NCI-H526 (cell line): Measurements from ENCODE around the gene MLEC.
"Not testable (repeated sequence)": the region's sequence is repeated elsewhere in the genome, so short reads cannot be mapped to it uniquely, and the experiment has no call there.

ENCODE experiments used
- DNase-seq, 2 experiments: peaks; one replicate each; lab custom pipeline; 2025; lab: John Stamatoyannopoulos, UW

Gene MLEC

GRCh38 chr12:120720987-120721801 is 34.2 kb downstream of the MLEC start:
- DNase-seq = no peak

- peak; percentile 97 to 99 for DNase-seq
Observed at GRCh38 chr12:120721866-120722265, 34.9 kb downstream of the MLEC start.

DNA sequence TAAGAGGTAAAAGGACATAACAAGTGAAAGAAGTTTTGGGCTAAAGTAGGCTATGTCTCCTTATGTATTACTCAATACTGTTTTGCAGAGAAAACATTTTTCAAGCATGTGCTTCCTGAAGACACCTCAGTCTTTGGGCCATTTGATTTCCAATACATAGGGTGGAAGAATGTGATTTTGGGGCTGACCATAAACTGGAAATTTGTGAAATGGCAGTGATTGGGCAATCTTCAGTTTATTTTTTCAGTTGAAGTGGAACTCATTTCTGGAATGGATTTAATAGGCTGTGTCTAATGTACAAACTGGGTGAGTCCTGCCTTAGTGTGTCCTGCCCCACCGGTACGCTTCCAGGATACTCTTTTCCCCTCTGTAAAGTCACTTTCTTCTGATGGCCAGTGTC is 35.8 kb downstream of the MLEC start:
- no peak for DNase-seq

DNA sequence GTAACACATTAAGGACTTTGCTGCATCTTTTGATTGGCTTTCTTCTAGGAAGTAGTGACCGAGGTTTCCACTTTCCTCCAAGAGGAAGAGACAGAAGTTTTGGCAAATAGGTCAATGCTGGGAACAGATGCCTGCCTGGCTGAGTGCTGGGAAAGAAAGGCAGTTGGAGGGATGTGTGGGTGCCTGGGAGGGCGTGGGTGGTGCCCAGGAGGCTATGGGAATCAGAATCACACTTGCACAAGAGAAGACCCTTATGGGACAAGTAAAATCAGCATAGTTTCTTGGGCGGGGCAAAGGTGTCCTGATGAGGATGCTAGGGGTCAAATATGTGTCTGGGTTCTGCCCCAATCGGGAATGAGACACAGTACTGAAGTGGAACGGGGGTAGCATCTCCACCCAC is 37.8 kb downstream of the MLEC start:
- no peak for DNase-seq

- peak; percentile 25 to 61 for DNase-seq
Observed at GRCh38 chr12:120725151-120725658, 38.3 kb downstream of the MLEC start.

DNA sequence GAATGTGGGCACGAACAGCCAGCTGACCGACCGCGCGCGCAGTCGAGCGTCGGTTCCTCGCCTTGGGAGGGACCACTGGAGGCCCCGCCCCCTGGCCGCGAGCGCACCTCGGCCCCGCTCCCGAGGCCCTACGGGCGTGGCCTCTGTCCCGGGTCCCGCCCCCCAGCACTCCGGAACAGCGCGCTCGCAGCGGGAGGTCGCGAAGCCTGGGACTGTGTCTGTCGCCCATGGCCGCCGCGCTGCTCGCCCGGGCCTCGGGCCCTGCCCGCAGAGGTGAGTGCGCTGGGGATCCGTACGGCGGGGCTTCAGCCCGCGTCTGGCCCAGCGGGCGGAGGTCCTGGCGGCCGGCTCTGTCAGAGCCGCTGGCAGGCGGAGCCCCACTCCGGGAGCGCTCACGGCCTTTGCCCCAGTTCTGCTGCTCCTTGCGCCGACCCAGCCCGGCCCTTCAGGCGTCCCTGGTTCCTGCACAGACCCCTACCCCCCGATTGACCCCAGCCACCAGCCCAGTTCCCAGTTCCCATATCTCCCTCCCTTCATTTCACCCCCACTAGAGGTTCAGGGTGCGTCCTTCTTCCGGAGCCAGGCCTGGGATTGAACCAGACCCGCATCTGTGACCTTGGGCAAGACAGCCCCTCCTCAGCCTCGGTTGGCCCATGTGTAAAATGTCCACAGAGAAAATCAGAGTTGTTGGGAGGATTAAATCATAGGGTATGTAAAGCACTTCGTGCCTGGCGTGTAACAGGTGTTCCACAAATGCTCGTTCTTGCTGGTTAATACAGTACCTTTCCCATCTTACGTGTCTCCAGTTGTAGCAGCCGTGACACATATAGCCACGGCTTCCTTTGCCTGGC is 38.9 kb downstream of the MLEC start, which contains the start of gene ACADS:
Gene ACADS, plus strand, starts transcription at position 168 of the 851 bp plus-strand sequence. Its CDS starts 60 bp downstream, at position 228.
- peak; percentile 61 to 94 for DNase-seq

DNA sequence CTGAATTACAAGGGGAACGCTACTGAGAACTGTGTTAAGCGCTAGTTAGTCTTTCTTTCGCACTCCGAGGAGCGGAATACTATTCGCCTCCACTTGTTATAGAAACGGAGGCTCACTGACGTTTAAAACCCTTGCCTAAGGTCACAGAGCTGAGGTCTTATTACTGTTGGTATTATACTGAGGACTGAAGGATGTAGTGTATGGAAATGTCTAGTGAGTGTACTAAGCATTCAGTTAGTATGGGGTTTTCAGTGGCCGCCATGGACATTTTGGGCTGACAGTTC is 39.5 kb downstream of the MLEC start:
- no peak for DNase-seq

DNA sequence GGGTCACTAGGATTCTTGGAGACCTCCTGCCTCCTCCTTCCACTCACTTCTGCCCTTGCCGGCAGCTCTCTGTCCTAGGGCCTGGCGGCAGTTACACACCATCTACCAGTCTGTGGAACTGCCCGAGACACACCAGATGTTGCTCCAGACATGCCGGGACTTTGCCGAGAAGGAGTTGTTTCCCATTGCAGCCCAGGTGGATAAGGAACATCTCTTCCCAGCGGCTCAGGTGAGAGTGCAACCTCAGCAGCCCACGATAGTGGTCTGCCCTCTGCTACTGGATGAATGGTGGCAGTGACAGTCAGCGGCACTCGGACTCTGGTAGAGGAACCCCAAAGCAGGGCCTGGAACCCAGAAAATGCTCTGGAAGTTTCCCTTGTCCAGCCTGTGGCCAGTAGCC is 40.0 kb downstream of the MLEC start:
- DNase-seq = no peak

DNA sequence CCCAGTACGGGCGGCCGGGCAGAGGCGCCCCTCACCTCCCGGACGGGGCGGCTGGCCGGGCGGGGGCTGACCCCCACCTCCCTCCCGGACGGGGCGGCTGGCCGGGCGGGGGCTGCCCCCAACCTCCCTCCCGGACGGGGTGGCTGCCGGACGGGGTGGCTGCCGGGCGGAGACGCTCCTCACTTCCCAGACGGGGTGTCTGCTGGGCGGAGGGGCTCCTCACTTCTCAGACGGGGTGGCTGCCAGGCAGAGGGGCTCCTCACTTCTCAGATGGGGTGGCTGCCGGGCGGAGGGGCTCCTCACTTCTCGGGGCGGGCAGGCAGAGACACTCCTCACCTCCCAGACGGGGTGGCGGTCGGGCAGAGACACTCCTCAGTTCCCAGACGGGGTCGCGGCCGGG is 45.2 kb downstream of the MLEC start:
- DNase-seq = not testable (repeated sequence)

- DNase-seq = no peak
Observed at GRCh38 chr12:120733574-120733973, 46.6 kb downstream of the MLEC start.

GRCh38 chr12:120734210-120734609 is 47.3 kb downstream of the MLEC start:
- no peak for DNase-seq

DNA sequence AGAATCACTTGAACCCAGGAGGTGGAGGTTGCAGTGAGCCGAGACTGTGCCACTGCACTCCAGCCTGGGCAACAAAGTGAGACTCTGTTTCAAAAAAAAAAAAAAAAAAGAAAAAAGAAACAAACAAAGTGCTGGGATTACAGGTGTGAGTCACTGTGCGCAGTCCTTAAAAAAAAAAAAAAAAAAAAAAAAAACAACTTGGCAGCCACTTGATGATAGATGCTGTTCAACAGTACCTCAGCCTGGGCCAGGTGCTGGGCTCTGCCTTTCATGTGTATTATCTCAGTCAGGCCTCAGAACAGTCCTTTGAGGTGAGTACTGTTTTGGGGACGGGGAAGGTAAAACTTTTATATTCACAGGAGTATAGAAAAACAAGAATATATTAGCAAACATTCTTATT is 48.2 kb downstream of the MLEC start:
- no peak for DNase-seq

GRCh38 chr12:120736404-120737331 is 49.7 kb downstream of the MLEC start:
- DNase-seq = no peak

DNA sequence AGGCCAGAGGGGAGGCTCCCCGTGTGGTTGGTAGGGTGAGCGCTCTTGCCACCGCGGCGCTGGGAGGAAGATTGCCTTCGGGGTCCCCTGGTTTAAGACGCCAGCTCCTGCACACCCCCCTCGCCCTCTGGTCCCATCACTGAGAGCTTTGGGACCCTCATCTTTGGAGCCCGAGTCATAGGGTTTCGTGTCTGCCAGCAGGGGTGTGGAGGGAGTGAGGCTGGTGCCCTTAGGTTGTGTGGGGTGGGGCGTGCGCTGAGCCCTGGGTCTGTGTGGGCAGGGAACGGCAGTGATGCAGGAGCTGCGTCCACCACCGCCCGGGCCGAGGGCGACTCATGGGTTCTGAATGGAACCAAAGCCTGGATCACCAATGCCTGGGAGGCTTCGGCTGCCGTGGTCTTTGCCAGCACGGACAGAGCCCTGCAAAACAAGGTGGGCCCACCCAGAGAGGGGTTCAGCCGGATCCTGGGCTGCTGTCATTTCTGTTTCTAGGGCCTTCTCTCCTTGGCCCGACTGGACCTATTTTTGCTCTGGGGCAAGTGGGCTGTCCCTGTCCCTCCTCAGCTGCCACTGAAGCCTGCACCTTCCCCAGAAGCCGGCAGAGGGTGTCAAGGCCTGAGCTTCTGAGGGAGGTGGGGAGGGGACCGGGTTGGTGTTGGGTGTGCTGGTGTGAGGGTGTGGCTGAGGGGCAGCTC is 50.8 kb downstream of the MLEC start:
- peak; percentile 20 to 64 for DNase-seq

DNA sequence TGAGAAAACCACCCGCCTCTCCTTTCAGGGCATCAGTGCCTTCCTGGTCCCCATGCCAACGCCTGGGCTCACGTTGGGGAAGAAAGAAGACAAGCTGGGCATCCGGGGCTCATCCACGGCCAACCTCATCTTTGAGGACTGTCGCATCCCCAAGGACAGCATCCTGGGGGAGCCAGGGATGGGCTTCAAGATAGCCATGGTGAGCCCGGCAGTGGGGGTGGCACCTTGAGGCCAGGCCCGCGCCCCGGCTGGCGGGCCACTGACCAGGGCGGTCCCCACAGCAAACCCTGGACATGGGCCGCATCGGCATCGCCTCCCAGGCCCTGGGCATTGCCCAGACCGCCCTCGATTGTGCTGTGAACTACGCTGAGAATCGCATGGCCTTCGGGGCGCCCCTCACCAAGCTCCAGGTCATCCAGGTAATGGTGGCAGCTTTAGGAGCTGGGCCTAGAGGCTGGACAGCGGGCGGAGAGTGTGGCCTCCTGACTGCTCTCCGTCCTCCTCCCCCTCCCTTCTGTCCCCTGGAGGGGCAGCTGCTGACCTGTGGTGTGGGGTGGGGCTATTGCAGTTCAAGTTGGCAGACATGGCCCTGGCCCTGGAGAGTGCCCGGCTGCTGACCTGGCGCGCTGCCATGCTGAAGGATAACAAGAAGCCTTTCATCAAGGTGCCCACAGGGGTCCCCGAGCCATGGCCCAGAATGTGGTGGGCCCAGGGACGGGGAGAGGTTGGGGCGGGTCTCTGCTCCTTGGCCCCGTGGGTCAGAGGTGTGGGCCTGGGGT is 51.5 kb downstream of the MLEC start:
- DNase-seq = no peak

DNA sequence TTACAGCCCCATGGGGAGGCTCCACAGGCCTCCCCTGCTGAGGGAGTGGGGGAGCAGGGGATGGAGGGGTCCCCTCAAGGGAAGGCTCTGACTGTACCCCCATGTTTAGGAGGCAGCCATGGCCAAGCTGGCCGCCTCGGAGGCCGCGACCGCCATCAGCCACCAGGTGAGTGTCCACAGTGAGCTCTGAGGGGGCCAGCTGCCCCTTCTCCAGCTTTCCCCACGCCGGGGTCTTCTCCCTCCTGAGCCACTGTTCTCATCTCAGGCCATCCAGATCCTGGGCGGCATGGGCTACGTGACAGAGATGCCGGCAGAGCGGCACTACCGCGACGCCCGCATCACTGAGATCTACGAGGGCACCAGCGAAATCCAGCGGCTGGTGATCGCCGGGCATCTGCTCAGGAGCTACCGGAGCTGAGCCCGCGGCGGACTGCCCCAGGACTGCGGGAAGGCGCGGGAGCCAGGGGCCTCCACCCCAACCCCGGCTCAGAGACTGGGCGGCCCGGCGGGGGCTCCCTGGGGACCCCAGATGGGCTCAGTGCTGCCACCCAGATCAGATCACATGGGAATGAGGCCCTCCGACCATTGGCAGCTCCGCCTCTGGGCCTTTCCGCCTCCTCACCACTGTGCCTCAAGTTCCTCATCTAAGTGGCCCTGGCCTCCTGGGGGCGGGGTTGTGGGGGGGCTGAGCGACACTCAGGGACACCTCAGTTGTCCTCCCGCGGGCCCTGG is 52.2 kb downstream of the MLEC start:
- no peak for DNase-seq

- no peak for DNase-seq
Observed at GRCh38 chr12:120739821-120740613, 53.1 kb downstream of the MLEC start.

GRCh38 chr12:120740871-120741270 is 53.9 kb downstream of the MLEC start:
- DNase-seq = no peak
